HCT116 (cell line): Measurements from ENCODE around the gene PCSK6. TPM values are rescaled to one million over a fixed set of nuclear protein-coding genes. Genes with fewer than 3 reads are reported as not detected.

Experiments used
- ATAC-seq: fragments of 200-7000 bp; cut with Tn5 transposase; 2 replicates; pipeline ENCODE4 v1.9.1; 2020; ENCODE audit warnings: mild to moderate bottlenecking, moderate library complexity
- BruUV-seq: library from RNA; stranded (reverse); fragments of 400-500 nt; replicated peaks from 2 replicates; lab custom pipeline; 2021; lab: Mats Ljungman, UMichigan
- CTCF ChIA-PET: fragments of 300-600 bp; sonication (Branson Sonifier 250); formaldehyde crosslinking; loops from one replicate; lab custom pipeline; 2021; ENCODE audit warnings: antibody characterized with exemption; lab: Charles Lee
- POLR2A ChIA-PET: fragments of 300-600, 350-600 bp; sonication (Branson Sonifier 250); formaldehyde crosslinking; loops from one replicate; lab custom pipeline; 2021; ENCODE audit warnings: antibody characterized with exemption; lab: Charles Lee
- RAD21 ChIA-PET, 2 experiments: fragments of 300-600 bp; sonication (Branson Sonifier 250); formaldehyde crosslinking; loops; one replicate each; lab custom pipeline; 2023; ENCODE audit warnings: low total read pairs in 2 of 2; ENCODE audit not compliant: uncharacterized antibody in 2 of 2, unreplicated experiment in 2 of 2, low non-redundant PET in 1 of 2; lab: Charles Lee
- DNase-seq: peaks from one replicate; pipeline ENCODE4 v3.0.0-alpha.2; 2010; ENCODE audit warnings: low read depth, low spot score
- H2AFZ ChIP-seq: fragments of 200-600 bp; shearing (Covaris generic), sonication (generic); 2 replicates; pipeline ENCODE4 v1.6.1; 2017; ENCODE audit warnings: low read depth, mixed run types, mixed read lengths, antibody characterized with exemption, low read length; ENCODE audit not compliant: poor library complexity, severe bottlenecking
- H3K27ac ChIP-seq: 2 replicates; pipeline ENCODE4 v1.5.1; 2012; ENCODE audit warnings: low read depth, low read length
- H3K27me3 ChIP-seq: fragments of 200-600 bp; sonication (generic); 2 replicates; pipeline ENCODE4 v1.6.1; 2016; ENCODE audit warnings: mixed run types, low read length, mixed read lengths; ENCODE audit not compliant: insufficient read depth
- H3K36me3 ChIP-seq, 2 experiments: fragments of 200-500 bp in 1 of 2; fragments of 200-600 bp in 1 of 2; sonication (Bioruptor generic) in 1 of 2; sonication (generic) in 1 of 2; 2 replicates each; pipeline versions ENCODE4 v1.5.1 to v1.6.1; 2014 to 2016; ENCODE audit warnings: low read length in 2 of 2, inconsistent platforms in 1 of 2, mixed read lengths in 1 of 2, mixed run types in 1 of 2; ENCODE audit not compliant: insufficient read depth in 2 of 2, control insufficient read depth in 1 of 2
- H3K4me1 ChIP-seq, 2 experiments: fragments of 200-600 bp in 1 of 2; sonication (generic) in 1 of 2; 2 replicates each; pipeline versions ENCODE4 v1.5.1 to v1.6.1; 2012 to 2017; ENCODE audit warnings: low read length in 2 of 2, inconsistent platforms in 1 of 2, mild to moderate bottlenecking in 1 of 2, mixed read lengths in 1 of 2, mixed run types in 1 of 2, moderate library complexity in 1 of 2; ENCODE audit not compliant: insufficient read depth in 2 of 2, control insufficient read depth in 1 of 2
- H3K4me2 ChIP-seq: fragments of 200-600 bp; sonication (generic); 2 replicates; pipeline ENCODE4 v1.6.1; 2017; ENCODE audit warnings: mixed run types, low read length, mixed read lengths
- H3K4me3 ChIP-seq, 2 experiments: fragments of 200-600 bp in 1 of 2; sonication (generic) in 1 of 2; replicated peaks in 1 of 2; 2 replicates each; pipeline ENCODE4 v1.5.1; 2011 to 2016; ENCODE audit warnings: low read length in 2 of 2, control low read depth in 1 of 2, low read depth in 1 of 2, mild to moderate bottlenecking in 1 of 2, mixed read lengths in 1 of 2, mixed run types in 1 of 2
- H3K79me2 ChIP-seq: fragments of 200-600 bp; sonication (generic); 2 replicates; pipeline ENCODE4 v1.6.1; 2017; ENCODE audit warnings: mild to moderate bottlenecking, mixed run types, low read length, moderate library complexity, mixed read lengths; ENCODE audit not compliant: insufficient read depth
- H3K9ac ChIP-seq: fragments of 200-600 bp; sonication (generic); 2 replicates; pipeline ENCODE4 v1.6.1; 2016; ENCODE audit warnings: low read length, mixed read lengths
- H3K9me2 ChIP-seq: fragments of 200-600 bp; sonication (generic), shearing (Covaris generic); 2 replicates; pipeline ENCODE4 v1.6.1; 2017; ENCODE audit warnings: mixed run types, mild to moderate bottlenecking, moderate library complexity; ENCODE audit not compliant: insufficient read depth
- H3K9me3 ChIP-seq, 2 experiments: fragments of 200-500 bp in 1 of 2; fragments of 200-600 bp in 1 of 2; sonication (Bioruptor generic) in 1 of 2; sonication (generic) in 1 of 2; 2 replicates each; pipeline ENCODE4 v1.6.1; 2014 to 2017; ENCODE audit warnings: low read length in 2 of 2, mixed read lengths in 2 of 2, inconsistent platforms in 1 of 2, low read depth in 1 of 2, mild to moderate bottlenecking in 1 of 2, mixed run types in 1 of 2, moderate library complexity in 1 of 2; ENCODE audit not compliant: control insufficient read depth in 1 of 2, insufficient read depth in 1 of 2
- H4K20me1 ChIP-seq: fragments of 200-600 bp; sonication (generic), shearing (Covaris generic); 2 replicates; pipeline ENCODE4 v1.6.1; 2017; ENCODE audit warnings: mixed run types, mild to moderate bottlenecking, moderate library complexity; ENCODE audit not compliant: insufficient read depth
- CBX3 ChIP-seq: IDR thresholded peaks from 2 replicates; pipeline ENCODE4 v1.6.1; 2012; ENCODE audit warnings: low read depth
- CEBPB ChIP-seq: IDR thresholded peaks from 2 replicates; pipeline ENCODE4 v1.6.1; 2012; ENCODE audit warnings: low read depth
- EGR1 ChIP-seq: IDR thresholded peaks from 2 replicates; pipeline ENCODE4 v1.6.1; 2012; ENCODE audit warnings: low read depth
- ELF1 ChIP-seq: IDR thresholded peaks from 2 replicates; pipeline ENCODE4 v1.6.1; 2012; ENCODE audit warnings: low read depth, borderline replicate concordance
- EZH2 ChIP-seq: fragments of 200-600 bp; sonication (generic); IDR thresholded peaks from 2 replicates; pipeline ENCODE4 v1.6.1; 2017; ENCODE audit warnings: antibody characterized with exemption, mixed run types
- FOSL1 ChIP-seq: IDR thresholded peaks from 2 replicates; pipeline ENCODE4 v1.6.1; 2012; ENCODE audit warnings: low read depth
- JUND ChIP-seq: IDR thresholded peaks from 2 replicates; pipeline ENCODE4 v1.6.1; 2012
- POLR2AphosphoS5 ChIP-seq: IDR thresholded peaks from 2 replicates; pipeline ENCODE4 v1.6.1; 2011; ENCODE audit warnings: mild to moderate bottlenecking, low read depth, low read length, moderate library complexity
- RAD21 ChIP-seq: IDR thresholded peaks from 2 replicates; pipeline ENCODE4 v1.6.1; 2012; ENCODE audit warnings: low read depth, mild to moderate bottlenecking
- SIN3A ChIP-seq: IDR thresholded peaks from 2 replicates; pipeline ENCODE4 v1.6.1; 2012; ENCODE audit warnings: low read depth
- SP1 ChIP-seq: IDR thresholded peaks from 2 replicates; pipeline ENCODE4 v1.6.1; 2012; ENCODE audit warnings: low read depth
- SRF ChIP-seq: IDR thresholded peaks from 2 replicates; pipeline ENCODE4 v1.6.1; 2012; ENCODE audit warnings: low read depth
- TCF7L2 ChIP-seq: IDR thresholded peaks from 2 replicates; pipeline ENCODE4 v1.7.0; 2011; ENCODE audit warnings: borderline replicate concordance, inconsistent platforms; ENCODE audit not compliant: insufficient read depth, insufficient read length; ENCODE audit errors: extremely low read depth
- YY1 ChIP-seq: IDR thresholded peaks from 2 replicates; pipeline ENCODE4 v1.6.1; 2011; ENCODE audit warnings: low read length, low read depth, moderate library complexity, mild to moderate bottlenecking; ENCODE audit not compliant: insufficient replicate concordance; ENCODE audit errors: extremely low read depth
- ZNF274 ChIP-seq: fragments of 200-500 bp; sonication (Bioruptor generic); IDR thresholded peaks from 2 replicates; pipeline ENCODE4 v1.6.1; 2014; ENCODE audit warnings: mild to moderate bottlenecking, low read depth, low read length, inconsistent platforms
- intact Hi-C: fragments of 100-400 bp; cut with micrococcal nuclease; formaldehyde crosslinking; loops from 2 replicates; pipeline ENCODE4 v1.10.0; 2022
- total RNA-seq: library from RNA; stranded (reverse); gene quantifications from one replicate; pipeline ENCODE4 v1.2.1, GENCODE V29; 2021; ENCODE audit not compliant: unreplicated experiment
- TF ChIP-seq, protein P1 (sequence below): IDR thresholded peaks from 2 replicates; pipeline ENCODE4 v1.6.1; 2012; ENCODE audit warnings: low read depth
- TF ChIP-seq, protein P2 (sequence below): IDR thresholded peaks from 2 replicates; pipeline ENCODE4 v1.6.1; 2012
- TF ChIP-seq, protein P3 (sequence below), 3 experiments: fragments of 200-600 bp in 1 of 3; sonication (generic) in 1 of 3; IDR thresholded peaks in 2 of 3; conservative IDR thresholded peaks in 1 of 3; 2 replicates each; pipeline ENCODE4 v1.5.1; 2012 to 2017; ENCODE audit warnings: low read depth in 2 of 3, low read length in 2 of 3, antibody characterized with exemption in 1 of 3, borderline replicate concordance in 1 of 3, control low read depth in 1 of 3, mild to moderate bottlenecking in 1 of 3, mixed read lengths in 1 of 3, mixed run types in 1 of 3, moderate library complexity in 1 of 3; ENCODE audit not compliant: insufficient read depth in 1 of 3
- TF ChIP-seq, protein P4 (sequence below): IDR thresholded peaks from 2 replicates; pipeline ENCODE4 v1.6.1; 2011; ENCODE audit warnings: mild to moderate bottlenecking, low read length, moderate library complexity; ENCODE audit not compliant: insufficient replicate concordance; ENCODE audit errors: extremely low read depth
- TF ChIP-seq, protein P5 (sequence below): IDR thresholded peaks from 2 replicates; pipeline ENCODE4 v1.6.1; 2012

PCSK6 gene
- total RNA-seq, 1 experiment from 2014 or later, result 13.5 TPM

DNA sequence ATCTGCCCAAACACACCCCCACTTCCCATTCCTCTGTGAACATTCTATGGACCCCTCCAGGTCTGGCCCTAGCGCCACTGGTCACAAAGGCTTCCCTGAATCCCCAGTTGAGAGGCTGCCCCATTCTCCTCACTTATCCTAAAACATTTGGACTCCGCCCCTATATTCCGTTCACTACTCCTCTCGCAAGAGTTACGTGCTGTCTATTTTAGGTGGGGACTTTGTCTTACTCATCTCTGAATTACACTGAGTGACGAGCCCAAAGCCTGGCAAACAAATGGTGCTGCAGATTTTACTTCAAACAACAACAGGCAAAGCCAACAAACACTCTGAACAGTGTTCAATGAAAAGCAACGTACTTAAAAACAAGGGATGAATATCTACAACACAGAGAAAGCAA, 14.5 kb downstream of the PCSK6 start:
- Histone ChIP-seq H2AFZ (no peak overlapping the region), H3K4me2 (no peak overlapping the region), H3K9ac (no peak overlapping the region), H3K9me3 (no peaks in the 10 kb centered on the region), H3K27ac (no peak overlapping the region), H3K4me3 (no peak overlapping the region), H3K4me1 (no peaks in the 10 kb centered on the region), H3K9me2 (no peaks in the 10 kb centered on the region), H3K36me3 (no peaks in the 10 kb centered on the region), H3K27me3 (no peaks in the 10 kb centered on the region), H4K20me1 (no peaks in the 10 kb centered on the region), H3K79me2 (peaks cover 6% of the 10 kb centered on the region)
- ChIA-PET CTCF (no interaction called here), RAD21 (no interaction called here), POLR2A (no interaction called here)
- ATAC-seq (no peak), DNase-seq (no peak)
- TF ChIP-seq, protein P1, sequence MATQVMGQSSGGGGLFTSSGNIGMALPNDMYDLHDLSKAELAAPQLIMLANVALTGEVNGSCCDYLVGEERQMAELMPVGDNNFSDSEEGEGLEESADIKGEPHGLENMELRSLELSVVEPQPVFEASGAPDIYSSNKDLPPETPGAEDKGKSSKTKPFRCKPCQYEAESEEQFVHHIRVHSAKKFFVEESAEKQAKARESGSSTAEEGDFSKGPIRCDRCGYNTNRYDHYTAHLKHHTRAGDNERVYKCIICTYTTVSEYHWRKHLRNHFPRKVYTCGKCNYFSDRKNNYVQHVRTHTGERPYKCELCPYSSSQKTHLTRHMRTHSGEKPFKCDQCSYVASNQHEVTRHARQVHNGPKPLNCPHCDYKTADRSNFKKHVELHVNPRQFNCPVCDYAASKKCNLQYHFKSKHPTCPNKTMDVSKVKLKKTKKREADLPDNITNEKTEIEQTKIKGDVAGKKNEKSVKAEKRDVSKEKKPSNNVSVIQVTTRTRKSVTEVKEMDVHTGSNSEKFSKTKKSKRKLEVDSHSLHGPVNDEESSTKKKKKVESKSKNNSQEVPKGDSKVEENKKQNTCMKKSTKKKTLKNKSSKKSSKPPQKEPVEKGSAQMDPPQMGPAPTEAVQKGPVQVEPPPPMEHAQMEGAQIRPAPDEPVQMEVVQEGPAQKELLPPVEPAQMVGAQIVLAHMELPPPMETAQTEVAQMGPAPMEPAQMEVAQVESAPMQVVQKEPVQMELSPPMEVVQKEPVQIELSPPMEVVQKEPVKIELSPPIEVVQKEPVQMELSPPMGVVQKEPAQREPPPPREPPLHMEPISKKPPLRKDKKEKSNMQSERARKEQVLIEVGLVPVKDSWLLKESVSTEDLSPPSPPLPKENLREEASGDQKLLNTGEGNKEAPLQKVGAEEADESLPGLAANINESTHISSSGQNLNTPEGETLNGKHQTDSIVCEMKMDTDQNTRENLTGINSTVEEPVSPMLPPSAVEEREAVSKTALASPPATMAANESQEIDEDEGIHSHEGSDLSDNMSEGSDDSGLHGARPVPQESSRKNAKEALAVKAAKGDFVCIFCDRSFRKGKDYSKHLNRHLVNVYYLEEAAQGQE, result no peak
- TF ChIP-seq EZH2 (no peak), JUND (no peak), YY1 (no peak), SP1 (no peak), POLR2AphosphoS5 (no peak), SIN3A (no peak), EGR1 (no peak), ELF1 (no peak), TCF7L2 (no peak), CEBPB (no peak), CBX3 (no peak), SRF (no peak), FOSL1 (no peak), ZNF274 (no peak), RAD21 (no peak)
- TF ChIP-seq, protein P2, sequence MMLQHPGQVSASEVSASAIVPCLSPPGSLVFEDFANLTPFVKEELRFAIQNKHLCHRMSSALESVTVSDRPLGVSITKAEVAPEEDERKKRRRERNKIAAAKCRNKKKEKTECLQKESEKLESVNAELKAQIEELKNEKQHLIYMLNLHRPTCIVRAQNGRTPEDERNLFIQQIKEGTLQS, result no peak
- TF ChIP-seq, protein P3, sequence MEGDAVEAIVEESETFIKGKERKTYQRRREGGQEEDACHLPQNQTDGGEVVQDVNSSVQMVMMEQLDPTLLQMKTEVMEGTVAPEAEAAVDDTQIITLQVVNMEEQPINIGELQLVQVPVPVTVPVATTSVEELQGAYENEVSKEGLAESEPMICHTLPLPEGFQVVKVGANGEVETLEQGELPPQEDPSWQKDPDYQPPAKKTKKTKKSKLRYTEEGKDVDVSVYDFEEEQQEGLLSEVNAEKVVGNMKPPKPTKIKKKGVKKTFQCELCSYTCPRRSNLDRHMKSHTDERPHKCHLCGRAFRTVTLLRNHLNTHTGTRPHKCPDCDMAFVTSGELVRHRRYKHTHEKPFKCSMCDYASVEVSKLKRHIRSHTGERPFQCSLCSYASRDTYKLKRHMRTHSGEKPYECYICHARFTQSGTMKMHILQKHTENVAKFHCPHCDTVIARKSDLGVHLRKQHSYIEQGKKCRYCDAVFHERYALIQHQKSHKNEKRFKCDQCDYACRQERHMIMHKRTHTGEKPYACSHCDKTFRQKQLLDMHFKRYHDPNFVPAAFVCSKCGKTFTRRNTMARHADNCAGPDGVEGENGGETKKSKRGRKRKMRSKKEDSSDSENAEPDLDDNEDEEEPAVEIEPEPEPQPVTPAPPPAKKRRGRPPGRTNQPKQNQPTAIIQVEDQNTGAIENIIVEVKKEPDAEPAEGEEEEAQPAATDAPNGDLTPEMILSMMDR (IDR thresholded peaks at IDR 0.05 in 2 of 3, conservative IDR thresholded peaks at IDR 0.05 in 1 of 3; ENCODE audit: borderline replicate concordance in 1 of 3, insufficient read depth in 1 of 3, low read depth in 2 of 3, low read length in 2 of 3), result no peak
- TF ChIP-seq, protein P4, sequence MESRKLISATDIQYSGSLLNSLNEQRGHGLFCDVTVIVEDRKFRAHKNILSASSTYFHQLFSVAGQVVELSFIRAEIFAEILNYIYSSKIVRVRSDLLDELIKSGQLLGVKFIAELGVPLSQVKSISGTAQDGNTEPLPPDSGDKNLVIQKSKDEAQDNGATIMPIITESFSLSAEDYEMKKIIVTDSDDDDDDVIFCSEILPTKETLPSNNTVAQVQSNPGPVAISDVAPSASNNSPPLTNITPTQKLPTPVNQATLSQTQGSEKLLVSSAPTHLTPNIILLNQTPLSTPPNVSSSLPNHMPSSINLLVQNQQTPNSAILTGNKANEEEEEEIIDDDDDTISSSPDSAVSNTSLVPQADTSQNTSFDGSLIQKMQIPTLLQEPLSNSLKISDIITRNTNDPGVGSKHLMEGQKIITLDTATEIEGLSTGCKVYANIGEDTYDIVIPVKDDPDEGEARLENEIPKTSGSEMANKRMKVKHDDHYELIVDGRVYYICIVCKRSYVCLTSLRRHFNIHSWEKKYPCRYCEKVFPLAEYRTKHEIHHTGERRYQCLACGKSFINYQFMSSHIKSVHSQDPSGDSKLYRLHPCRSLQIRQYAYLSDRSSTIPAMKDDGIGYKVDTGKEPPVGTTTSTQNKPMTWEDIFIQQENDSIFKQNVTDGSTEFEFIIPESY, result no peak
- TF ChIP-seq, protein P5, sequence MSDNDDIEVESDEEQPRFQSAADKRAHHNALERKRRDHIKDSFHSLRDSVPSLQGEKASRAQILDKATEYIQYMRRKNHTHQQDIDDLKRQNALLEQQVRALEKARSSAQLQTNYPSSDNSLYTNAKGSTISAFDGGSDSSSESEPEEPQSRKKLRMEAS, result no peak
- BruUV-seq, result no TSS peak
- intact Hi-C loops, result no loop called here
